Skeletal muscle satellite cell (primary cell): ENCODE results near the gene RABEP2.
"Not testable (repeated sequence)": the region's sequence is repeated elsewhere in the genome, so short reads cannot be mapped to it uniquely, and the experiment has no call there.

ENCODE experiments used
- H3K27me3 ChIP-seq: 2 replicates; pipeline ENCODE4 v1.7.0; 2013; ENCODE audit warnings: low read length; ENCODE audit not compliant: control insufficient read depth, insufficient read depth
- H3K36me3 ChIP-seq: 2 replicates; pipeline ENCODE4 v1.7.0; 2013; ENCODE audit warnings: mild to moderate bottlenecking, control low read depth, low read length; ENCODE audit not compliant: insufficient read depth
- H3K4me1 ChIP-seq: 2 replicates; pipeline ENCODE4 v1.7.0; 2013; ENCODE audit warnings: low read length; ENCODE audit not compliant: control insufficient read depth, insufficient read depth
- H3K4me2 ChIP-seq: 2 replicates; pipeline ENCODE4 v1.7.0; 2013; ENCODE audit warnings: mild to moderate bottlenecking, low read length
- H3K4me3 ChIP-seq: 2 replicates; pipeline ENCODE4 v1.7.0; 2013; ENCODE audit warnings: low read length
- H3K9ac ChIP-seq: 2 replicates; pipeline ENCODE4 v1.7.0; 2013; ENCODE audit warnings: mild to moderate bottlenecking, low read depth, low read length, moderate library complexity
- H3K9me3 ChIP-seq: replicated peaks from 2 replicates; pipeline ENCODE4 v1.7.0; 2013; ENCODE audit warnings: mild to moderate bottlenecking, control low read depth, low read length

The RABEP2 gene

GRCh38 chr16:28883221-28883996 lies 41.6 kb downstream of the RABEP2 start:
- no peak overlapping the region for H3K4me3 ChIP-seq
- no peak overlapping the region for H3K4me2 ChIP-seq
- H3K27me3 ChIP-seq, result no peaks in the 10 kb centered on the region
- no peaks in the 10 kb centered on the region for H3K9me3 ChIP-seq
- peaks cover 17% of the 10 kb centered on the region for H3K4me1 ChIP-seq
- no peaks in the 10 kb centered on the region for H3K36me3 ChIP-seq
- H3K9ac ChIP-seq, result no peak overlapping the region

DNA sequence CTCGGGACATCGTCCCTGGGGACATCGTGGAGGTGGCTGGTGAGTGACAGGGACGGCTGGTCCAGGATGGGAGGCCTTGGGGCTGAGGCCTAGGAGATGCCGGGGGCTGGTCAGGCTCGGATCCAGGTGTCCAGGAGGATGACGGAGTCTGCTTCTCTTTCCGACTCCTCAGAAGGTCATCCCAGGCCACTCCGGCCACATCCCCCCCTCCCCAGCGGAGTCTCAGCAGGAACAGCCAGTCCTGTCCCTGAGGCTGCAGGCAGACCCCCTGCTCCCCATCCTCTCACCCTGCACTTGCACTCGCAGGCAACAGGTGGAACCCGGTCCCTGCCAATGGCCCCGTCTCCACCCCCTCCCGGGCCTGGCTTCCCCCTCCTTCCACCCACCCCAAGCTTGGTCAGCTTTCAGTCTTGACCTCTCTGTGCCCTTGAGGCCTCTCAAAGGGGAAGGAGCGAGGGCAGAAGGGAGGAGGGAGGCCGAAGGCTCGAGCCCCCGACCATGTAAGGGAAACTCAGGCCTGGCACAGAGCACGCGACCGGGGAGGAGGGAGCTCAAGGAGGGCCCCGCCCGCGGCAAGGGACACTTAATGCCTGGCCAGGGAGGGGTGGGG lies 42.4 kb downstream of the RABEP2 start:
- Histone ChIP-seq H3K9ac (no peak overlapping the region), H3K4me1 (peaks cover 17% of the 10 kb centered on the region), H3K27me3 (no peaks in the 10 kb centered on the region), H3K4me3 (no peak overlapping the region), H3K9me3 (no peaks in the 10 kb centered on the region), H3K4me2 (no peak overlapping the region), H3K36me3 (no peaks in the 10 kb centered on the region)

GRCh38 chr16:28881565-28881964 lies 43.5 kb downstream of the RABEP2 start:
- not testable (repeated sequence) for H3K9me3 ChIP-seq, H3K27me3 ChIP-seq, H3K4me3 ChIP-seq, H3K36me3 ChIP-seq, H3K4me2 ChIP-seq, H3K9ac ChIP-seq
- H3K4me1 ChIP-seq, result peaks cover 25% of the 10 kb centered on the region

DNA sequence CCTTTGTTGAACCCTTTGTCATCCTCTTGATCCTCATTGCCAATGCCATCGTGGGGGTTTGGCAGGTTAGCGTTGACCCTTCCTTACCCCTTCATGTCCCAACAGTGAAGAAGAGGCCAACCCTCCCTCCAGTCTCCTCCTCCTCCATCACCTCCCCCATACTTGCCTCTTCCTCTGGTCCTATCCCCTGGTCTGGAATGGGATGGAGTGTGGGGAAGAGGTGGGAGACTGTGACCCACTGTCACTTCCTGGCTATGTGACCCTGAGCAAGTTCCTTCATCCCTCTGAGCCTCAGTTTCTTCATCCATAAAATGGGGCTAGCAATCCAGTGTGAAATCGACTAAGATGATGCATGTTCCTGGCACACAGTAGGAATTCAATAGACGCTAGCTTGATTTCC lies 44.1 kb downstream of the RABEP2 start:
- no peaks in the 10 kb centered on the region for H3K36me3 ChIP-seq
- no peak overlapping the region for H3K9ac ChIP-seq
- H3K4me1 ChIP-seq, result peaks cover 31% of the 10 kb centered on the region
- H3K9me3 ChIP-seq, result no peaks in the 10 kb centered on the region
- H3K4me3 ChIP-seq, result no peak overlapping the region
- no peaks in the 10 kb centered on the region for H3K27me3 ChIP-seq
- H3K4me2 ChIP-seq, result no peak overlapping the region

- peak overlapping the region; percentile 96 for H3K4me2 ChIP-seq
- no peaks in the 10 kb centered on the region for H3K9me3 ChIP-seq
- peak overlapping the region; percentile 83 for H3K4me3 ChIP-seq
- H3K27me3 ChIP-seq, result no peaks in the 10 kb centered on the region
- peaks cover 35% of the 10 kb centered on the region for H3K4me1 ChIP-seq
- H3K36me3 ChIP-seq, result no peaks in the 10 kb centered on the region
- peak overlapping the region; percentile 57 for H3K9ac ChIP-seq
Measured at GRCh38 chr16:28880589-28880915, 44.5 kb downstream of the RABEP2 start.

- H3K4me2 ChIP-seq, result peak overlapping the region; percentile 96
- peak overlapping the region; percentile 76 for H3K9ac ChIP-seq
- H3K9me3 ChIP-seq, result no peaks in the 10 kb centered on the region
- peak overlapping the region; percentile 83 for H3K4me3 ChIP-seq
- no peaks in the 10 kb centered on the region for H3K36me3 ChIP-seq
- peaks cover 41% of the 10 kb centered on the region for H3K4me1 ChIP-seq
- H3K27me3 ChIP-seq, result no peaks in the 10 kb centered on the region
Measured at GRCh38 chr16:28879841-28880588, 45.0 kb downstream of the RABEP2 start.

DNA sequence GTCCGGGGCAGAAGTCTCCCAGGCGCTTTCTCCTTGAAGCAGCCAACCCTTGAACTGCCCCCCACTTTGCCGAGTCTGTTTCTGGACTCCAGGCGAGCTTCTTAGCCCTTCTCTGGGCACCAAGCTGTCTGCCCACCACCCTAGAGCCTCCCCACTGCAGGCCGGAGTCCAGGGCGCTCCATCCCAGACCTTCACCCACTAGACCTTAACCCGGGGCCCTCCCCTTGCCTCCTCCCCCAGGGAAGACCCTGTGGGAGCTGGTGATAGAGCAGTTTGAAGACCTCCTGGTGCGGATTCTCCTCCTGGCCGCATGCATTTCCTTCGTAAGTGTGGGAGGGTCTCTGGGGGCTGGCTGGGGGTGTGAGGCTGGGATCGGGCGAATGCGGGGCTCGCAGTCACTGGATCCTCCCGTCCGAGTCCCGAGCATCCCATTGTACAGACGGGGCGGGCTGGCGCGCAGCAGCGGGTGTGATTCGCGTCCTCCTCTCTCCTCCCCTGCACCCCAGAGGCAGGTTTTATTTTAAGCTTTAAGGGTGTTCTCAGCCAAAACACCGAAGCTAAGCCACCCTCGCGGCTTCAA lies 45.7 kb downstream of the RABEP2 start:
- peak overlapping the region; percentile 96 for H3K4me2 ChIP-seq
- peaks cover 46% of the 10 kb centered on the region for H3K4me1 ChIP-seq
- no peaks in the 10 kb centered on the region for H3K36me3 ChIP-seq
- peak overlapping the region; percentile 83 for H3K4me3 ChIP-seq
- peak overlapping the region; percentile 76 for H3K9ac ChIP-seq
- no peaks in the 10 kb centered on the region for H3K27me3 ChIP-seq
- H3K9me3 ChIP-seq, result no peaks in the 10 kb centered on the region

DNA sequence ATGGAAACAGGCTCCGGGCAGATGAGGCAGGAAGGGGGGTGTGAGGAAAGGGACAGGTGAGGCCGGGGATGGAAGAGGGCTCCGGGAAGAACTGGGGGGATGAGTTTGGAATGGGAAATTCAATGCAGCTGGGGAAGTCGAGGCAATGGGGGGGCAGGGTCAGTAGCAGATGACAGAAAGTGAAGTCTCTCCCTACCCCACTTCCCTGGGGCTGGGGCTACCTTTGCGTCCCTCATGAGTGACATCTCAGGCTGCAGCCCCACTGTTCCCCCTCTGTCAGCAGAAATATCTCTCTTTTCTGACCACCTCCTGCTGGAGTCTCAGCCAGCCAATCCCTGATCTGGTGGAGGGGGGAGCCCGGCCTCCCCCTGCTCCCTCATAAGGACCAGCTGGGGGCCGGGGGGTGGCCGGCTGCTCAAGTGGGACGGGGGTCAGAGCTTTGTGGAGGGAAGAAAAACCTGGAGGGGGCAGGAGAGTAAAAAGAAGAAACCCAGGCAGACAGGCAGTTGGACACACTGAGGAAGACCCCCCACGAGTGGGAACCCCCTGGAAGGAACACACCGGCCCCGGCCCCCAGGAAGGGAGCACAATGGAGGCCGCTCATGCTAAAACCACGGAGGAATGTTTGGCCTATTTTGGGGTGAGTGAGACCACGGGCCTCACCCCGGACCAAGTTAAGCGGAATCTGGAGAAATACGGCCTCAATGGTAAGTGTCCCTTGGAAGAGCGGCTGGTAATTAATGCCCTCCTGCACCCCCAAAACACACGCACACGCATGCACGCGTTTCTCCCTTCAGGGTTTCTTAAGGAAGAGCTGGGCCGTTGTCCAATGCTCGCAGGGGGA lies 46.7 kb downstream of the RABEP2 start, which contains the start of gene ATP2A1:
ATP2A1 (plus strand) TSS at position 406 of the 844 bp plus-strand sequence; CDS start at position 590, 184 bp downstream.
- Histone ChIP-seq H3K4me2 (peak within 1 kb of the TSS; percentile 96), H3K4me1 (peaks cover 46% of the 10 kb centered on the region), H3K9me3 (no peaks in the 10 kb centered on the region), H3K4me3 (peak within 1 kb of the TSS; percentile 83), H3K36me3 (peaks cover 8% of the 10 kb centered on the region), H3K9ac (peak within 1 kb of the TSS; percentile 76), H3K27me3 (no peaks in the 10 kb centered on the region)

- H3K36me3 ChIP-seq, result peaks cover 14% of the 10 kb centered on the region
- H3K9ac ChIP-seq, result no peak overlapping the region
- H3K4me2 ChIP-seq, result no peak overlapping the region
- H3K4me3 ChIP-seq, result no peak overlapping the region
- H3K27me3 ChIP-seq, result no peaks in the 10 kb centered on the region
- peaks cover 46% of the 10 kb centered on the region for H3K4me1 ChIP-seq
- no peaks in the 10 kb centered on the region for H3K9me3 ChIP-seq
Measured at GRCh38 chr16:28877655-28878000, 47.4 kb downstream of the RABEP2 start.

- Histone ChIP-seq H3K27me3 (no peaks in the 10 kb centered on the region), H3K9ac (peak overlapping the region; percentile 59), H3K4me3 (no peak overlapping the region), H3K9me3 (no peaks in the 10 kb centered on the region), H3K4me1 (peaks cover 46% of the 10 kb centered on the region), H3K4me2 (peak overlapping the region; percentile 26), H3K36me3 (peaks cover 17% of the 10 kb centered on the region)
Measured at GRCh38 chr16:28876973-28877654, 47.9 kb downstream of the RABEP2 start.
